Hematopoietic multipotent progenitor cell treated with erythropoietin and hydrocortisone succinate and interleukin-3 and kit ligand, for 4 days (in vitro differentiated cells): ENCODE results near the gene INPP5A.
"Not testable (repeated sequence)": the region's sequence is repeated elsewhere in the genome, so short reads cannot be mapped to it uniquely, and the experiment has no call there.

ENCODE experiments used
- DNase-seq: peaks from one replicate; pipeline ENCODE4 v3.0.0-alpha.2; 2015

INPP5A gene

GRCh38 chr10:132549371-132549770 is 11.8 kb downstream of the INPP5A start:
- peak; percentile 51 for DNase-seq

GRCh38 chr10:132550366-132551092 is 12.9 kb downstream of the INPP5A start:
- no peak for DNase-seq

GRCh38 chr10:132551093-132551807 is 13.7 kb downstream of the INPP5A start:
- peak; percentile 92 for DNase-seq

DNA sequence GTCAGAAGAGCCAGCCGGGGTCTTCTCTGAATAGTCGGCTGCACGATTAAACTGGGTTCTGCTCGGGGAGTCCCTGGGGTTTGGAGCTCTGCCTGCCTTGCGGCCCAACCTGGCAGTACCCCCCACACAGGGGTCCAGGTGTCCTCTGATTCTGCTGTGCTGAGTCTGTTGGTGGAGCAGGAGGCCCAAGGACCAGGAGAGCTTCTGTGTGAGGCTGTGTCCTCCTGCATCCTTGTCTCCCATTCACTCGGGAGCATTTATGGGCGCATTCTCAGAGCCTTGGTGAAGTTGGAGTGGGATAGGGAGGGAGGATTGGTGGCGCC is 14.2 kb downstream of the INPP5A start:
- DNase-seq = no peak

GRCh38 chr10:132552635-132553034 is 15.0 kb downstream of the INPP5A start:
- not testable (repeated sequence) for DNase-seq

DNA sequence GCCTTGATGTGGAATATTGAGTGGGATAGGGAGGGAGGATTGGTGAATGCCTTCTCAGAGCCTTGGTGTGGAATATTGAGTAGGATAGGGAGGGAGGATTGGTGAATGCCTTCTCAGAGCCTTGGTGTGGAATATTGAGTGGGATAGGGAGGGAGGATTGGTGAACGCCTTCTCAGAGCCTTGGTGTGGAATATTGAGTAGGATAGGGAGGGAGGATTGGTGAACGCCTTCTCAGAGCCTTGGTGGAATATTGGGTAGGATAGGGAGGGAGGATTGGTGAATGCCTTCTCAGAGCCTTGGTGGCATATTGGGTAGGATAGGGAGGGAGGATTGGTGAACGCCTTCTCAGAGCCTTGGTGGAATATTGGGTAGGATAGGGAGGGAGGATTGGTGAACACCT is 16.0 kb downstream of the INPP5A start:
- not testable (repeated sequence) for DNase-seq

DNA sequence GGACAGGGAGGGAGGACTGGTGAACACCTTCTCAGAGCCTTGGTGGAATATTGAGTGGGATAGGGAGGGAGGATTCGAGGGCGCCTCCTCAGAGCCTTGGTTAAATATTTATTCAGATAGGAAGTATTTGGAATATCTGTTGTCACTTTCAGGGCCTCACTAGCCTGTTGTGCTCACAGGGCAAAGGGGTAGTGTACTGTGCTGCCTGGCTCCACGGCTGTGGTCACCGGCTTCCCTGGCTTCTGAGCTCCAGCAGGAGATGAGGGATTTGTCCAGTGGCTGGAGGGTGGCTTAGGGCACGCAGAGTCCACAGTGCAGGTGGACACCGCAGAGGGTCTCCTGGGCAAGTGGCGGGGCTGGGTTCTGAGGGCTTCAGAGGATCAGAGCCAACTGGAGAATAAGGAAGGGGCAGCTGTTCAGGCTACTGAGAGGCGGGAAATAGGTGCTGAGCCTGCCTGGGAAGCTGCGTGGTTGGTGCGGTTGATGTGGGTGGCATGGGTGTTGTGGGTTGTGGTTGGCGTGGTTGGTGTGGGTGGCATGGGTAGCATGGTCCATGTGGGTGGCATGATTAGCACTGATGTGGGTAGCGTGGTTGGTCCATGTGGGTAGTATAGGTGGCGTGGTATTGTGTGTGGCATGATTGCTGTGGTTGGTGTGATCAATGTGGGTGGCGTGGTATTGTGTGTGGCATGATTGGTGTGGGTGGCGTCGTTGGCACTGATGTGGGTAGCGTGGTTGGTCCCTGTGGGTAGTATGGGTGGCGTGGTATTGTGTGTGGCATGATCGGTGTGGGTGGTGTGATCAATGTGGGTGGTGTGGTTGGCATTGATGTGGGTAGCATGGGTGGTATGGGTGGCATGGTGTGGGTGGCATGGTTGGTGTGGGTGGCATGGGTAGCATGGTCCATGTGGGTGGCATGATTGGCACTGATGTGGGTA is 16.7 kb downstream of the INPP5A start:
- no peak for DNase-seq

- DNase-seq = peak; percentile 95
These were observed 17.5 kb downstream of the INPP5A start for GRCh38 chr10:132554991-132555647.

DNA sequence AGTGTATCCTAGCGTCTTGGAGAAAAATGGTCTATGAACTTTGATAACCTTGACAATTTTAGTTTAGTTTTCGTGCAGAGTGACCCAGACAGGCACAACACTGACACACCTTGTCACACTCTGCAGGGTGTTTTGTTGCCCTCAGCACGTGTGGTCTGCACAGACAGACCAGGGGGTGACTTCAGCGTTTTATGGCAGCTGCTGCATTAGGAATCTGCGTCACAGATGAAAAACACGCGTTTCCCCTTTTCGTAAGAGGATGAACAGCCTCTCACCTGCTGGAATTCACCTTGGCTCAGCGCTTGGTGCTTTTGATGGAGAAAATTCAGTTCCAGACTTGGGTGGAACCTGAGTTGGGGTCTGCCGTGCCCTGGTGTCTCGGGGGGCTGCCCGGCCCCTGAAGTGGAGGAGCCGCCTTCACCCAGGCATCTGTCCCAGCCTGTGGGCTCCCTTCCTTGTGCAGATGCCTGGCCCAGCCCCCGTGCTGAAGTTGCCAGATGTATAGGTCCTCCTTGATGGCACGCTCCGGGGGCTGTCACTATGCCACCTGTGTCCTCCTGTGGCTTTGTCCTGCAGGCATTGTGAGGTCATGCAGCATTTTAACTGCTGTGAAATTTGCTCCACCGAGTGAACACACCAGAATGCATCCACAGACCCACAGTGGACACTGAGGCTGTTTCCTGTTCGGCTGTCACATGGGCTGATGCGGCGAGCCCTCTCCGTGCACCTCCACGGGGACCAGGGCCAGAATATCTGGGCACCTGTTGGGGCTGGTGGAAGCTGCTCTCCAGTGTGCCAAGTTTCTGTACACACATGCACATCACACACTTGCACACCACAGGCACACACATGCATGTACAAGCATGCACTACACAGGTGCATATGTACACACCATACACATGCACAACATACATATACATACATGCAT is 18.3 kb downstream of the INPP5A start:
- peak; percentile 42 for DNase-seq

- DNase-seq = no peak
These were observed 19.4 kb downstream of the INPP5A start for GRCh38 chr10:132556994-132557441.

DNA sequence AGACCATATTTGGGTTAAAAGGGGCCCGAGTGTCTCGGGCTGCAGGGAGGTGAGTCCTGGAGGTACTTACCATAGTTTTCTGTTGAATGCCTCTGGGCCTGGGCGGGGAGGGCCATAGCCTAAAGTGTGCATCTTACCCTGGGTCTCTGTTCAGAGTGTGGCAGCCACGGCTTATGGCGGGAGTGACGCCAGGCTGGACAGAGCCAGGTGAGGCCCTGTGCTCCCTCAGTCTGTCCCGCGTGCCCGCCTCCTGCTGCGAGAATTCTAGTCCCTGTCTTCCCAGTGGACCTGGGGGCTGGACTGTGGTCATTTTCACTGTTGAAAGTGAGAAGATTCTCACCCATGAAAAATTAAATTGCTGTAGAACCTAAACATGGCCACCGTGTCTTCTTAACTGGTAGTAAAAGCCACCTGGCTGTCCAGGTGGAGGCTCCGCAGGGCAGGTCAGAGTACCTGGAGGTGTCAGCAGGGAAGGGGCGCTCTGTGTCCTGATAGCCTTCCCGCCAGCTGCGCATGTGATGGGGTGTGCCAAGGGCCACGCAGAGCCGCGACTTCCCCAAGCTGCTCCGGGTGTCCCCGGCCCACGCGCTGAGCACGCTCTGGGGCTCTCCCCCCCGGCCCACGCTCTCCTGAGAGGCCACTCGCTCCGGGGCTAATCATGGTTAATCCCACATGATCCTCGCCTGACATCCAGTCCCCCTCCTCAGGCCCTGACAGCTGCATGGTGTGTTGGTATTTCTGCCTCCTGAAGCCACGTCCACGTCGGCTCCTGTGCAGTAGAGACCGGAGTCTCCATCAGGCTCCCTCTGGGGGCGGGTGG is 20.3 kb downstream of the INPP5A start:
- DNase-seq = no peak

- no peak for DNase-seq
These were observed 21.2 kb downstream of the INPP5A start for GRCh38 chr10:132558516-132559413.

DNA sequence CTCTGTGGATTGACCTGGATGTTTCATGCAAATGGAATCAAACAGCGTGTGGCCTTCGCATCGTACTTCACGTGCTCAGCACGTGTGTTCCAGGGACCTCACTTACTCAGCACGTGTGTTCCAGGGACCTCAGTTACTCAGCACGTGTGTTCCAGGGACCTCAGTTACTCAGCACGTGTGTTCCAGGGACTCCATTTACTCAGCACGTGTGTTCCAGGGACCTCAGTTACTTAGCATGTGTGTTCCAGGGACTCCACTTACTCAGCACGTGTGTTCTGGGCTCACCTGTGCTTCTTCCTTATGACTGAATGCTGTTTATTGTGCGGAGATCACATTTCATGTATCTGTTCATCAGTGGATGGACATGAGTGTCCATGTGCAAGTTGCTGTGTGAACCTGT is 22.0 kb downstream of the INPP5A start:
- no peak for DNase-seq

DNA sequence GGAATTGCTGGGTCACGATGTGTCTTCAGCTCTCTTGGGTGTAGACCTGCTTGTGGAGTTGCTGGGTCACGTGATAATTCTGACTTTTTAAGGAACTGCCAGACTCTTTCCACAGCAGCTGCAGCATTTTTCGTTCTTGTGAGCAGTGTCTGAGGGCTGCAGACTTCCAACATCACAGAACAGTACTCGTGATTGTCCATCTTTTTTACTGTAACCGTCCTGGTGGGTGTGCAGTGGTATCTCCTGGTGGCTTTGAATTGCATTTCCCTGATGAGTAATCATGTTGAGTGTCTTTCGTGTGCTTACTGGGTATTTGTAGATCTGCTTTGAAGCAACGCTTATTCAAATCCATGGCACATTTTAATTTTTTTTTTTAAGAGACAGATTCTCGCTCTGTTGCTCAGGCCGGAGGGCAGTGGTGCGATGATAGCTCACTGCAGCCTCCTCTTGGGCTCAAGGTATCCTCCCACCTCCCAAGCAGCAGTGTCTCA is 22.7 kb downstream of the INPP5A start:
- peak; percentile 85 for DNase-seq

- DNase-seq = no peak
These were observed 24.8 kb downstream of the INPP5A start for GRCh38 chr10:132562177-132562915.

DNA sequence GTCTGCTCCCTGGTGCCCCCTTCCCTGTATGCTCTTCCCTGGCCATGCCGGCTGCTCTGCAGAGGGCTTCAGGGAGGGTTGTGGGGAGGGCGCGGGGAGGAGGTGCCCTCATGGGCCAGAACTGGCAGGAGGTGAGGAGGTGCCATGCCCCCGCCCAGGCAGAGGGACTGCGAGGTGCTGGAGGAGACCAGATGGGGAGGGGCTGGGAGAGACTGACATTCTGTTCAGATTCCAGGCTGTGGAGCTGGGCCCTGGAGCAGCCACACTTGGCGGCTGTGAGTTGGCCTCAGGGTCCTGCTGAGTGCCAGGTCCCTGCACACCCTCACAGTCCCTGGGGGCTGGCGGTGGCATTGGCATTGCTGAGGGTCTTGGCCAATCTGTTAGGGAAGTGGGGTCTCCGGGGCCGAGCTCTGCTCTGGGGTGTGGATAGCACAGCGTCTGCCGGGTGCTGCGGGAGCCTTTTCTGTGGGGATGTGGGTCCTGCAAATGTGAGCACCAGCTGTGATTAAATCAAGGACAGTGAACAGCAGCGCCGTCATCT is 25.4 kb downstream of the INPP5A start:
- no peak for DNase-seq

DNA sequence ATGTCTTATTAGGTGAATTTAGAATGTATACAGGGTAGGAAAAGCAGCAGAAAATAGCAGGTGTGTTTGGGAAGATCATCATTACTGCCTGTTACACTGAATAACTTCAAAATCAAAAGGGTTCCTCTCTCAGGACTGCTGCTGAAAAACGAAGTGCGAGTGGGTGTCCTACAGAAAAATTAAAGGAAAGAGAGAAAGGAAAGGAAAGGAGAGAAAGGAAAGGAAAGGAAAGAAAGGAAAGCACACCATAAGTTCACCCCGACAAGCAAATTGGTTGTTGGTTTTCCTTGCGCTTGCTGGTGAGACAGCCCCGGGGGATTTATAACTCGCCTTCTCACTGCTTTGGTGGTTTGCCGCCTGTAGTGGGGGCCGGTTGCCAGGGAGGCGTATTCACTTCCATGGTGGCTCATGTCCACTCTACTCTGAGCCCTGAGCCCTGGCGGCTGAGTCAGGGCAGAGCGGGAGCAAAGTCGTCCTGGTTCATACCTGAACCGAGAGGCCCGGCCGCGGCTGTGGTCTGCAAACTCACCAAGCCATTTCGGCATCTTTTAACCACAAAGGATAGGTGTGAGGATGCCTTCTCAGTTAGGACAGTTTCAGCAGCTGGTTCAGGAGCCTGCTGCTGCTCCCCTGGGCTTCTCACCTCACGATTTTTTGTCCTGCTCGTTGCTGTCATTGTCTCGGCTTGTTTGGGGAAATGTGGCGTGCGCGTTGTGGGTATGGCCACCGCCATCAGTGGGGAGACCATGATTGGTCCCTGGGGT is 26.1 kb downstream of the INPP5A start:
- no peak for DNase-seq

DNA sequence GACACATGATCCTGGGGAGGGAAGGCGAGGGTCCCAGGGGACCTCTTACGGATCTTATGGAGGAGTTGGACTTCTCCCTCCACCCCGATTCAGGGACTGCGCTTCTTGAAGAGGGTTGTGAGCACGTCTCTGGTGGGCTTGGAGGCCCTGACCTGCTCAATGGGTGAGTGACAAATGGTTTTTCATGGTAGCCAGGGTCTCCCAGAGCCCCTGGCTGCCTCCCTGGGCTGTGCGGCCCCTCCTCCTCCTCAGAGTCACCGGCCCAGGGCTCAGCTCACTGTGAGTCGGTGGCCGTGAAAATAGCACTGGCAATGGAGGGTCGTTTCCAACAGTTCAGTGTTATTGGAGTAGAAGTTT is 26.6 kb downstream of the INPP5A start:
- DNase-seq = no peak
